Posterior vena cava (tissue), 2 donors: ENCODE measurements around the gene SLC1A4. TPM values are rescaled to one million over a fixed set of nuclear protein-coding genes. Genes with fewer than 3 reads are reported as not detected.
A peak's percentile ranks its signal among the peaks of the same experiment; 100 is the strongest.

Source experiments
- DNase-seq: peaks from one replicate; pipeline ENCODE4 v3.0.0-alpha.2; 2020; ENCODE audit warnings: low spot score
- intact Hi-C, 2 donors: fragments of 100-400 bp; cut with DNase I; formaldehyde crosslinking; loops; one replicate each; pipeline versions ENCODE4 v1.14.1 to v1.14.2; 2022 to 2023
- total RNA-seq, 2 donors: library from RNA; stranded (reverse); fragmentation: NEBNext Ultra II Directional; extraction: Animal tissue kit (Norgen Biotek cat#: 25700); gene quantifications; one replicate each; pipeline ENCODE4 v1.2.1, GENCODE V29; 2021
- donor health status: DM: yes; HTN: yes; CAD: no.
- donor health status: DM: yes; HTN: yes; CAD: no.

The SLC1A4 gene
- total RNA-seq, 2 donors from 2014 or later: 13.9 to 16.4 TPM

DNA sequence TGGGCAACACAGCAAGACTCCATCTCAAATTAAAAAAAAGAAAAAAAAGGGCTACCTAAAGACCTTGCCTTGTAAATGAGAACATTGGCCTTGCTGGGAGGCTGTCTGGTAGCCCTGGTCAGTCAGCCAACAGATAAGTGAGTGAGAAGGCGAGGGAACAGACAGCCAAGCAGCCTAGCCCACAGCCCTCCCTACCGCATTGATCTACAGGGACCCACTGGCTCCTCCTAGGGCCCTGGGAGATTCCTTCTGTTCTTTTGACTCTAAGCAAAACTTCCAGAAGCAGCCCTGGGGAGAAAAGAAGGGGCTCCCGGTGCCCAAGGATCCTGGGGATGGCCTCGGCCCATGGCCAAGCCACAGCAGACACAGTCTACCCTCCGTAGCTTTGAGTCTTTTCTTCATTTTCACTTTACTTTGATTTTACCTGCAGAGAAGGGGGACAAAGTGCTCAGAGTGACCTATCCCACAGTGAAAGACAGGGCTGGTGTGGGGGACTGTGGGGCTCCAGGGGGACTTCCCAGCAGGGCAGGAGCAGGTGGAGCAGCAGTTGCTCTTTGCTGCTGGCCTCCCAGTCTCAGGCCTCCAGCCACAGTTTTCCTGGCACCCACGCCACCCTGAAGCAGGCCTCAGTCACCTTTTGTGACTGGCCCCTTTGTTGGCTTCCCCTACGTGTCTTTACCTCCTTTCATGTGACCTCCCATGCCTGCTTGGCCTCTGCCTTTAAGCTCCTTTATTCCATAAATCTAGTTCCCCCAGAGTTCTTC, 72.1 kb downstream of the SLC1A4 start:
- intact Hi-C loops: loop anchor here (10.0 kb wide), 3 partner anchors 113 to 493 kb away; no protein-coding TSS in a partner anchor
- no peak for DNase-seq

DNA sequence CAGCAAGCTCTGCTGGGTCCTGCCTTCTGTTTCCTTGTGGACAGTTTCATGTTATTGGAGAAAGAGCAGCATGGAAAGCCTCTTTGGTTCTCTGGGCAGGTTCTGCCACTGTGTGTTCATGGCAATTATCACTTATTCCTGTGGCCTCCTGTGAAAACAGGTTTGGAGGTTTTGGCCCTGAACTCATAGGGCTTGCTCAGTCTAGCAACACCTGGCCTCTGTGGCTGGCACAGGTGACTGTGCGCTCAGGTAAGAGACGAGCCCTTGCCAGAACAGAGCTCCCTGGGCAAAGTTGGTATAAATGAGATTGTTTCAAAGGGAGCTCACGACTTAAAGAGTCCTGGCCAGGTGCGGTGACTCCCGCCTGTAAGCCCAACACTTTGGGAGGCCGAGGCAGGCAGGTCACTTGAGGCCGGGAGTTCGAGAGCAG, 72.7 kb downstream of the SLC1A4 start:
- intact Hi-C loops: loop anchor here (10.0 kb wide), 3 partner anchors 113 to 493 kb away; no protein-coding TSS in a partner anchor
- DNase-seq: no peak

DNA sequence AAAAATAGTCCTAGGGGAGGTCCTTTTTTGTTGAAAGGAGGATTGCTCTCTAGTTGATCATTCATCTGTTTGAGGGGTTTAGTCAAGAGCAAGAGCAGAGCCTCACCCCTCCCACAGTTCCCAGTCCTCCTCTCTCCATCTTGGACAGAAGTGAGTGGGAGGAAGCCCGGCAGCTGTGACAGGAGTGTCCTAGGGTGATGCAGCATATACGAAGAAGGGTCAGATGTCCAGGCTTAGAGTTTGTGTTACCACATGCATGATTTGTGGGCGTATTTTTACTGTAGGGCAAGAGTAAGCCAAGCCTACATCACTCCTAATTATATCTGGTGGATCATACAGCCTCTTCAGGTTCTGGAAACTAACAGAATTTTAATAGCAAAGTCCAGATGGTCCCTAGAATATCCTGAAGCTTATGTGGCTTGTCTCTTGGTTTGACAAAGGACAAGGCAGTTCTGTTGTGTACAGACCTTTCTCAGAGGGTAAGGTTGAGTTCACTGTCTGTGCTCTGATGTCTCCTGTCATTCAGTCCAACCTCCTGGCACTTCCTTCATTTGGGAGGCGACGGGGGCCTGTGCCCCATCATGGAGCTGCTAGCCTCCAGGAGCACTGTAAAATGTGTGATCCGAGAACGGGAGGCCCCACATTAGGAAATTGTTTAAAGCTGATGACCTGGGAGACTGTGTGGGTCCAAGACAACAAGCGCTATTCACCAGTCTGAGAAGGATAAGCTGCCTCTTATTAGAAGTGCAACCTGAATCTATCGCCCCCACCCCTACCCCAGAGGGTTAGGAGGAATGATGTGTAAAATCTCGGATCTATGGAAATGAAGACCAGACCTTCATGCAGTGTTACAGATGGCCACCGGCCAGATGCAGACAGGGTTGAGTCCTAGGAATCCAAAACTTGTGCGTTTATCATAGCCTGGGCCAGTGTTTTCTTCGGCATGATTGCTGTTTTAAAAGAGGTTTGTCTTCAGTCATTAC, 73.9 kb downstream of the SLC1A4 start:
- intact Hi-C loops: loop anchor here (10.0 kb wide), 3 partner anchors 112 to 492 kb away; no protein-coding TSS in a partner anchor
- DNase-seq: no peak

DNA sequence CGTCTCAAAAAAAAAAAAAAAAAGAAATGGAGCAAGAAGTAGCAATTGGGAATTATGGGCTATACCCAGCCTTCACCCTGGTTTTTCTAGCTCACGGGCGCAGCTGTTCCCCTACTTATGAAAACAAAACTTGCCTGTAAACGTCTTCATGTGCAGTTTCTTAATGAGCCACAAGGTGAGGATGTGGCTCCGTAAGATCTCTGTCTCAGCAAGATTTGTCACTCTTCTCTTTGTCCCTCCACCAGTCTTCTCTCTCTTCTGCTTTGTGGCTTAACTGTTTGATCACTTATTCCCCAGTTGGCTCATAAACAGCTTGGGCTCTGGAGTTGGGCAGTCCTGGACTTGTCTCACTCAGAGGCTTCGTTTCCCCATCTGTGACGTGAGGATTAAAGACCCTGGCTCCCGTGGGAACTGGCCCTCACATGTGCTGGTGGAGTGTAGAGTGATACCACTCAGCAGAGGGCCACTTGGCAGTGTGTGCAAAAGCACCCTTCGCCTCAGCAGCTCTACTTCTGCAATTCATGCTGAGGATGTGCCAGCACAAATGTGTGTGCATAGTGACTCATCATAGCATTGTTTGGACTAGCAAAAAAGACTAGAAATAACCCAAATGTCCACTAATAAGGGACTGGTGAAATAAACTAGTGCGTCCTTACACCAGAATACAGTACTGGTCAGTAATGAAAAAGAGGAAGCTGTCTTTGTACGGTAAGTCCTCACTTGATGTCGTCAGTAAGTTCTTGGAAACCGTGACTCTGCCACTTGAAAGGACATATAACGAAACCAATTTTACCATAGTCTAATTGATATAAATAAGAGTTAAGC, 75.7 kb downstream of the SLC1A4 start:
- intact Hi-C loops: loop anchor here (5.0 to 10.0 kb wide), 4 partner anchors 110 to 507 kb away; no protein-coding TSS in a partner anchor
- DNase-seq: peak; percentile 93

DNA sequence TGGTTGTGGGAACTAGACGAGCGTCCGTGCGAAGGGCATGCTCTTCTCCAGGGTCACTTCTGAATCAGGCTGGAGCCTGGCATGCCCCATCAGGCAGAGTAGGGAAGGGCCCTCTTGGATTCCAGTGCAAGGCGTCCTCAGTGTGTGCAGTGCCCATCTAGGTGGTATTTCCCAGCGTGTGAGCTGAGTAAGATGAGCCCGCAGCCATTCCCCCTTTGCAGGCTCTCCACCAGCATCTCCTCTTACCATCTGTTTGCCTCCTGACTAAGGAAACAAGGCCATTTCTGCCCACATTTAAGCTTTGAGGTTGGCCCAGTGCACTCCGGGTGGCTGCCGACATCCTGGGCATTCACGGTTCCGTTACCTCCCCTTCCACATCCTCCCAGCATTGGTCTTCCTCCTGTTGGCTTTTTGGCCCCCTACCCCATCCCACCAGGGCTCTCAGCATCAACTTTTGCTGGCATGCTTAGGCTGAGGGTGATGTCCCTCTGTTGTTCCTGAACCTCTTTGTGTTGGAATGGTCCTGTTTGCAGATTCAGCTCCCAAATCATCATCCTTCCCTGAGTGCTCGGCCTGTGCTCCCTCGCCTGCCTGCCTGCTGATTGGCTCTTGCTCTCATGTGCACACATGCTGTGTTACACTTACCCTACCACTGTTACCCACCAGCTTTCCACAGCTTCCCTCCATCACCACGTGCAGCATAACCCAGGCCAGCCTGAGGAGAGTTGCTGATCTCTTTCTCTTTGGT, 78.8 kb downstream of the SLC1A4 start:
- intact Hi-C loops: loop anchor here (5.0 to 10.0 kb wide), 4 partner anchors 107 to 504 kb away; no protein-coding TSS in a partner anchor
- no peak for DNase-seq

DNA sequence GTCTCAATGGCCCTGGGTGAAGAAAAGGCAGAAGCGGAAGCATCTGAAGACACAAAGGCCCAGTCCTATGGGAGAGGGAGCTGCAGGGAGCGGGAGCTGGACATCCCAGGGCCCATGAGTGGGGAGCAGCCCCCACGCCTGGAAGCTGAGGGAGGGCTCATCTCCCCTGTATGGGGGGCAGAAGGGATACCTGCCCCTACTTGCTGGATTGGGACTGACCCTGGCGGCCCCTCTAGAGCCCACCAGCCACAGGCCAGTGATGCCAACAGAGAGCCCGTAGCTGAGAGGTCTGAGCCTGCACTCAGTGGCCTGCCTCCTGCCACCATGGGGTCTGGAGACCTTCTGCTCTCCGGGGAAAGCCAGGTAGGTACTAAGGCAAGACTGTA, 80.2 kb downstream of the SLC1A4 start:
- intact Hi-C loops: loop anchor here (5.0 to 10.0 kb wide), 4 partner anchors 105 to 503 kb away; no protein-coding TSS in a partner anchor

DNA sequence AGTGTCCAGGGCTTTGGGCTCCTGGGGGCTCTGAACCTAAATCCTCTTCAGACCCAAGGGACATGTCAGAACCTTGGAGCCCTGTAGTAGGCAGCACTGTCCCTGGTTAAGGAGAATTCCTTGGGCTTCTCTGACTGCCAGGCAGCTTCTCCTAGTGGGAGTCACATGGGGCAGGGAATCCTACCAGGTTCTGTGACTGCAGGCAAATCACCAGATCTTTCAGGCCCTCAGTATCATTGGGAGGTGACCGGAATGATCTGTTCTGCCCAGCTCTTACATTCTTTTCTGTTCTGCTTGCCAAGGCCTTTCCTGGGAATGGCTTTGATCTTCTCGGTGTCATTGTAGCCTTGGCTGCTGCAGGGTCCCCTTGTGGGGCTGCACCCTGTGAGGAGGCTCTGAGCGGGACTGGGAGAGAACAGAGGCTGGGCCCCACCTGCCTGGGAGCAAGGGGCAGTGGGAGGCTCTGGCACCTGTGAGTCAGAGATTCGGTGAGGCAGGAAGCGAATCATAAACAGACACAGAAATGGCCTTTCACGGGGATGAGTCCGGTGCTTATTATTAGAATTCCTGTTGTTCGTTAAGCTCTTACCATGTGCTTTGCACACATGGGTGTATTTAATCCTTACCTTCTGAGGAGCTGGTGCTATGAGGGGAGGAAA, 81.1 kb downstream of the SLC1A4 start:
- intact Hi-C loops: no loop called here
- DNase-seq: no peak

More for the DNA sequence above, 80.2 kb downstream of the SLC1A4 start:
- no peak for DNase-seq

DNA sequence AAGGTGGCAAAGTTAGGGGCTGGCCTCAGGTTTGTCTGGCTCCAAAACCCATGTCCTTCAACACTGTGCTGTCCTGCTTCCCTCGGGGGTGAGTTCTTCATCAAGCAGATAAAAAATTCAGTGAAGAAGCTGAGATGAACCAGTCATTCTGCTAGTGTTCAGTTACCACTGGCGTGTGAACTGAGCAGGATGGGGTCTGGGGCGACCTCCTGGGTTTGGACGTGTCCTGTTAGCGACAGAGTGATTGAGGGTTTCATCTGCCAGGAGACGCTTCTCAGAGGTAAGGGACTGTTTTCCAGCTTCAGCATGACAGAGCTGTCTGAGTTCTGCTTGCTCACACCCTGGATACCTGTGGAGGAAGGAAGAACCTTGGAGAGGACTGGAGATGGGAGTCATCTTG, 81.7 kb downstream of the SLC1A4 start:
- intact Hi-C loops: no loop called here
- no peak for DNase-seq

DNA sequence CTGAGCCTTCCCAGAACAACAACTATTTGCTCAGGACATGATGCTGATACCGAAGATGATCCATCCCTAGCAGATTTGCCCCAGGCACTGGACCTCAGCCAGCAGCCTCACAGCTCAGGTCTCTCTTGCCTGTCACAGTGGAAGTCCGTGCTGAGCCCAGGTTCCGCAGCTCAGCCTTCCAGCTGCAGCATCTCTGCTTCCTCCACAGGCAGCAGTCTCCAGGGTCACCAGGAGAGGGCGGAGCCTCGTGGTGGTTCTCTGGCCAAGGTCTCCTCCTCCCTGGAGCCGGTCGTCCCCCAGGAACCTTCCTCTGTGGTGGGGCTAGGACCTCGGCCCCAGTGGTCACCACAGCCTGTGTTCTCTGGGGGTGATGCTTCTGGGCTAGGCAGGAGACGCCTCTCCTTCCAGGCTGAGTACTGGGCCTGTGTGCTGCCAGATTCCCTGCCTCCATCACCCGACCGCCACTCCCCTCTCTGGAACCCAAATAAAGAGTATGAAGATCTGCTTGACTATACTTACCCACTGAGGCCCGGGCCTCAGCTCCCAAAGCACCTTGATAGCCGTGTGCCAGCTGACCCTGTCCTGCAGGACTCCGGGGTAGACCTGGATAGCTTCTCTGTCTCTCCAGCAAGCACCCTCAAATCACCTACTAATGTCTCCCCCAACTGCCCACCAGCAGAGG, 82.4 kb downstream of the SLC1A4 start:
- intact Hi-C loops: no loop called here
- no peak for DNase-seq

DNA sequence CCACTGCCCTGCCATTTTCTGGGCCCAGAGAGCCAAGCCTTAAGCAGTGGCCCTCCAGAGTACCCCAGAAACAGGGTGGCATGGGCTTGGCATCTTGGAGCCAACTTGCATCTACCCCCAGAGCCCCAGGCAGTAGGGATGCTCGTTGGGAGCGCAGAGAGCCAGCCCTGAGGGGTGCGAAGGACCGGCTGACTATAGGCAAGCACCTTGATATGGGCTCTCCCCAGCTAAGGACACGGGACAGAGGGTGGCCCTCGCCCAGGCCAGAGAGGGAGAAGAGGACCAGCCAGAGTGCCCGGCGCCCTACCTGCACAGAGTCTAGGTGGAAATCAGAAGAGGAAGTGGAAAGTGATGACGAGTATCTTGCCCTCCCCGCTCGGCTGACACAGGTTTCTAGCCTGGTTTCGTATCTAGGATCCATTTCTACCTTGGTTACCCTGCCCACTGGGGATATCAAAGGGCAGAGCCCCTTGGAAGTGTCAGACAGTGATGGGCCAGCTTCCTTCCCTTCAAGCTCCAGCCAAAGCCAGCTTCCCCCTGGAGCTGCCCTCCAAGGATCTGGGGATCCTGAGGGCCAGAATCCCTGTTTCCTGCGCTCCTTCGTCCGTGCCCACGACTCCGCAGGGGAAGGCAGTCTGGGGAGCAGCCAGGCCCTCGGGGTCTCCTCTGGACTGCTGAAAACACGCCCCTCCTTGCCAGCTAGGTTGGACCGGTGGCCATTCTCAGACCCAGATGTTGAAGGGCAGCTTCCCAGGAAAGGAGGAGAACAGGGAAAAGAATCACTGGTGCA, 83.2 kb downstream of the SLC1A4 start:
- no peak for DNase-seq
- intact Hi-C loops: no loop called here

Other genes with a start within 250 kb of the SLC1A4 start
- 10 to 100 TPM; 16.2 to 20.3 TPM for gene CEP68, start 67.0 kb downstream of the SLC1A4 start, total RNA-seq
- gene RAB1A, start 140.7 kb downstream of the SLC1A4 start, total RNA-seq: 100 to 1,000 TPM; 138 to 146 TPM
- 100 to 1,000 TPM; 218 to 220 TPM for gene ACTR2, start 238.4 kb downstream of the SLC1A4 start, total RNA-seq